ENCODE measurements around the gene IRX4.

IRX4 gene

DNA sequence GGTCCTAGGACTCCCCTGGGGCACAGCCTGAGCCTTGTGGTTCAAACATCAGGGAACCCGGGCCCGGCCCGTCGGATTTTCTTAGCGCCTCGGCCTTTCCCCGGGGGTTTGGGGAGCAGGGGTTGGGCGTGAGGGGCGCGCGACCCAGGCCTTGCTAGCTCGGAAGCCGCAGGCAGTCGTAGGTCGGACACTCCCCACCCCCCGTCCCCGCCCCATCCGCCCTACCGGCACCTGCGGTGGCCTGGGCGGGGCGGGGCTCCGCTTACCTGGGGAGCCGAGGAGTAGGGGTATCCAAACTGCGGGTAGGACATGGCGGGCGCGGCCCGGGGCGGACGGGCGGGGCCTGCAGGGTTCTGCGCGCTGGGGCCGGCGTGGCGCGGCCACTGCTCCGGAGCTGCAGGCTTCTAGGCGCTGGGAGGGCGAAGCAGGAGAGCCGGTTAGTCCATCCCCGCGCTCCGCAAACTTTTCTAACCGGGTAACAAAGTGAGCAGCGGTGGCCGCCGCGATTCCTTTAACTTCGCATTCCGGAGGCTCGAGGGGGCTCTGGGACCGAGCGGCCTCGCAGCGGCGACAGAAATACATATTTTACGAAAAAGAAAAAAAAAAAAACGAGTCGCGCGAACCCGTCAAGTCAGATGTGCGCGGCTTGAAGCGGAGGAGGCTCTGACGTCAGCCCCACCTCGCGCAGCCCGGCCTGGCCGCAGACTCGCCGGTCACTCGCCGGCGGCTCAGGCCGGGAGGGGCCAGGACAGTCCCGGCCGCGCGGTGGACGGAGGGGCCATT is at the start of gene IRX4:
IRX4 (minus strand) TSS at position 589 of the 783 bp plus-strand sequence; CDS start at position 311, 278 bp downstream.
- H3K4me3 ChIP-seq (ENCODE audit: low read length) = no peak within 1 kb of the TSS
- TF ChIP-seq, protein P1, sequence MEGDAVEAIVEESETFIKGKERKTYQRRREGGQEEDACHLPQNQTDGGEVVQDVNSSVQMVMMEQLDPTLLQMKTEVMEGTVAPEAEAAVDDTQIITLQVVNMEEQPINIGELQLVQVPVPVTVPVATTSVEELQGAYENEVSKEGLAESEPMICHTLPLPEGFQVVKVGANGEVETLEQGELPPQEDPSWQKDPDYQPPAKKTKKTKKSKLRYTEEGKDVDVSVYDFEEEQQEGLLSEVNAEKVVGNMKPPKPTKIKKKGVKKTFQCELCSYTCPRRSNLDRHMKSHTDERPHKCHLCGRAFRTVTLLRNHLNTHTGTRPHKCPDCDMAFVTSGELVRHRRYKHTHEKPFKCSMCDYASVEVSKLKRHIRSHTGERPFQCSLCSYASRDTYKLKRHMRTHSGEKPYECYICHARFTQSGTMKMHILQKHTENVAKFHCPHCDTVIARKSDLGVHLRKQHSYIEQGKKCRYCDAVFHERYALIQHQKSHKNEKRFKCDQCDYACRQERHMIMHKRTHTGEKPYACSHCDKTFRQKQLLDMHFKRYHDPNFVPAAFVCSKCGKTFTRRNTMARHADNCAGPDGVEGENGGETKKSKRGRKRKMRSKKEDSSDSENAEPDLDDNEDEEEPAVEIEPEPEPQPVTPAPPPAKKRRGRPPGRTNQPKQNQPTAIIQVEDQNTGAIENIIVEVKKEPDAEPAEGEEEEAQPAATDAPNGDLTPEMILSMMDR (conservative IDR thresholded peaks at IDR 0.05; ENCODE audit: low read length) = no peak
- no peak for DNase-seq (ENCODE audit: low read depth)

DNA sequence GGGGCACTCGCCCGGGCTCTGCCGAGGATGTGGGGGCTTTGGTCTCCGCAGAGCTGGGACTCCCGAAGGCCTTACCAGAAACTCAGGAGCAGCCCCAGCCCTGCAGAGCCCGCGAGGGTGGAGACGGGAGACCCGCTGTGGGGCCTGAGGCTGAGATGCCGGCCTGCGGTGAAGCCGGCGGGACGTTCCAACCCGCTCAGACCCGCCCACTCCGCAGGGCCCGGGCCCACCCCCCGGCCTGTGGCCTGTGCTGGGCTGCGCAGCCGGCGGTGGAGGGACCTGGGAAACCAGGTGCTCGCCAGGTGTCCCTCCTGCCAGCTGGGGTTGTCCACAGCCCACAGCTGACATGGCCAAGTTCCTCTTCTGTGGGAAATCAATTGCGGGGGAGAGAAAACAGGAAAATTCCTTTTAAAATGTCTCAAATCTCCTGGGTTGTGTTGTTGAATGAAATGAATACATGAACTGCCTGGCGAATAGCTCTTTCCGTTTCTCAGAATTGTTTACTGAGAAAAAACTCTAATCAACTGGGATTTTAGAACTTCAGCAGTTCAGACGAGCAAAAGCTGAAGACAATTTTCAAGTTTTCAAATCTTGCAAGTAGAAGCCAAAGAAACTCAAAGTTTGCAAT is 49.0 kb upstream of the IRX4 start:
- DNase-seq (ENCODE audit: low read depth) = no peak
- H3K4me3 ChIP-seq (ENCODE audit: low read length) = no peak overlapping the region
- TF ChIP-seq, protein P1 (conservative IDR thresholded peaks at IDR 0.05; ENCODE audit: low read length) = no peak

DNA sequence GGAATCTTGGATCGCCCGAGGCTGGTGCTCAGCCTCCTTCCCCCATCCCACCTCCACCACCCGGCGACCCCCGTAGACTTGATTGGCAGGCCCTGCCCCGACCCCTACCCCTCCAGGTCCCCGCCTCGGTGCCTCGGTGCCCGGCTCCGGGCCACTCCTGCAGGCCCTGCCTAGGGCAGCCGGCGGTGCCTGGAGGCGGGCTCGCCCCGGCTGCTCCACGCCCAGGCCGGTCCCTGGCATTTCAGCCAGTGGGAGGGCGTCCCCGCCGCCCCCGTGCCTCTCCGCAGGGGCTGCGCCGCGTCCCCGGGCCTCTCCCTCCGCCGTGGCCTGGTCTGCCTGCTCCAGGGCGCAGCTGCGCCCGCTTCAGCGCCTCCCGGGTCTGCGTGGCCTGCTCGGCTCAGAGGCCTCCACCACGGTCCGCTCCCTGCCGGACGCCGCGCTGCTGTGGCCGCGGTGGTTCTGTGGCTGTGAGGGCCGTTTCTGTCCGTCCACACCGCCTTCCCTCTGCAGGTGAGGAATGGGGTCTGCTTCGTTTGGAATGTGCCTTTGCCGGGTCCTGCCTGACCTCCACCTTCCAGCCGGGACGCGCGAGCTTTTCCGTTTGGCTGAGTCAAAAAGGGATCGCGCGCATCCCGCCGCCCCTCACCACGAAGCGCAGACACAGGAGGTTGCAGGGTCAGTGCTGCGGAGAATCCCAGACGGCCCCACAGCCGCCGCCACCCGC is 48.3 kb upstream of the IRX4 start:
- DNase-seq (ENCODE audit: low read depth) = no peak
- TF ChIP-seq, protein P1 (conservative IDR thresholded peaks at IDR 0.05; ENCODE audit: low read length) = no peak
- no peak overlapping the region for H3K4me3 ChIP-seq (ENCODE audit: low read length)

DNA sequence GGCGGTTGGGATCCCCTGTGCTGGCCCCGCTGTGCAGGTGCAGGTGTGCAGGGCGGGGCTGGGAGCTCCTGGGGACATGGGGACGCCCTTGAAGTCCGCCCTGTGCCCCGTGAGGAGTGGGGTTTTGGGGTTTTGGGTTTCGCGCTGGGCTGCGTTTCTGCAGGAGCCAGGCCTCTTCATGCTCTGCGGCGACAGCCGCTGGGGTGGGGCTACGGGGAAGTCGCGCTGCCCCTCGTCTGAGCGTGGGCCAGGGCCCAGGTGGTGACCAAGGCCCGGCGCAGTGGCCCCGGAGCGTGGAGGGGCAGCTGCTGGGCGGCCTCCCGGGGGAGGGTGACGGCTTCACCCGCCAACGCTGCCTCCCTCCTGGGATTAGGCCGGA is 47.8 kb upstream of the IRX4 start:
- H3K4me3 ChIP-seq (ENCODE audit: low read length) = no peak overlapping the region
- TF ChIP-seq, protein P1 (conservative IDR thresholded peaks at IDR 0.05; ENCODE audit: low read length) = no peak
- DNase-seq (ENCODE audit: low read depth) = no peak

DNA sequence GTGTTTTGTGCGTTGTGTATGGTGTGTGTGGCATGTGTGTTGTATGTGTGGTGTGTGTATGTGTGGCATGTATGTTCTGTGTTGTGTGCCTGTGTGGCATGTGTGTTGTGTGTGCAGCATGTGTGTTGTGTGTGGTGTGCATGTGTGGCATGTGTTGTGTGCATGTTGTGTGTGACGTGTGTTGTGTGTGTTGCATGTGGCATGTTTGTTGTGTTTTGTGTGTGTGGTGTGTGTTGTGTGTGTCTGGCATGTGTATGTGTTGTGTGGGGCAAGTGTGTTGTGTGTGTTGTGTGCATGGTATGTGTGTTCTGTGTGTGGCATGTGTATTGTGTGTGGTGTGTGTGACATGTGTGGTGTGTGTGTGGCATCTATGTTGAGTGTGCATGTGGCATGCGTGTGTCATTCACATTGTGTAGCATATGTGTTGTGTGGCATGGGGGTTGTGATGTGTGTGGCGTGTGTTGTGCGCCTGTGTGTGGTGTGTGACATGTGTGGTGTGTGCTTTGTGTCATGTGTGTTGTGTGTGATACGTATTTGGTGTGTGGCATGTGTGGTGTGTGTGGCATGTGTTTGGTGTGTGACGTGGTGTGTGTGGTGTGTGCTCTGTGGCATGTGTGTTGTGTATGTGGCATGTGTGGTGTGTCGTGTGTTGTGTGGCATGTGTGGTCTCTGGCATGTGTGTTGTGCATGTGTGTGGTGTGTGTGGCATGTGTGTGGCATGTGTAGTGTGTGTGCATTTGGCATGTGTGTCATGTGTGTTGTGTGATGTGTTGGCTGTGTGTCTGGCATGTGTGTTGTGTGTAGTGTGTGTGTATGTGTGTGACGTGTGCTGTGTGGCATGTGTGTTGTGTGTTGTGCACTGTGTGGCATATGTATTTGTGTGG is 46.6 kb upstream of the IRX4 start:
- no peak overlapping the region for H3K4me3 ChIP-seq (ENCODE audit: low read length)
- TF ChIP-seq, protein P1 (conservative IDR thresholded peaks at IDR 0.05; ENCODE audit: low read length) = no peak
- no peak for DNase-seq (ENCODE audit: low read depth)

DNA sequence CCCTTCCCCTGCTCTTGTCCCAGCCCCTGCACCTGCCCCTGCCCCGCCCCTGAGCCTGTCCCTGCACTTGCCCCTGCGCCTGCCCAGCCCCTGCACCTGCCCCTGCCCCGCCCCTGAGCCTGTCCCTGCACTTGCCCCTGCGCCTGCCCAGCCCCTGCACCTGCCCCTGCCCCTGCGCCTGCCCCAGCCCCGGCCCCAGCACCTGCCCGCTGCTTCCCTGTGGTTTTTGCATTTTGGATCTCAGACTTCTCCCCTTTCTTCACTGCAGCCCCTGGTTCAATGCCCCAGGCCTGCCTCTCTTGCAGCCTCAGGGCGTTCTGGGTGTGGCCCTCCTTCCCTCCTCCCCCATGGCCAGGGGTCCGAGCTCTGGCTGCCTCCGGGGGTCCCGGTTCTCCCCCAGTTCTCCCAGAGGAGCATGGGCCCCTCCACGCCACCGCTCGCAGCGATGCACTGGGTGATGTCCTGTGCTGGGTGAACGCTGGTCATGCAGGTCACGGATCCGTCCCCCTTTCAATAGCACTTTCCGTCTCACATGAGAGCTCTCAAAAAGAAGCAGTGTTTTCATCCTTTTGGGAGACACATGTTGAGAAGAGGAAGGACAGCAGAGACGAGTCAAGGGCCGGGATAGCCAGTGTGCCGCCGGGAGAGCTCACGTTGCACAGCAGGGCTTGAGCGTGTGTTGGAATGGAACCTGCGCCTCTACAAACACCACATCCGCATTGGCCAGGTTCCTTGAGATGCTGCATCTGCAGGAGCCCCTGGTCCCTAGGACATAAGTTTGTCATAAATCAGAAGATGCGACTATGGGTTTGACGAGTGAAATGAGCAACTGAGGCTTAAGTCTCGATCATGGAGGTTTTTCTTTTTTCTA is 44.0 kb upstream of the IRX4 start:
- H3K4me3 ChIP-seq (ENCODE audit: low read length) = no peak overlapping the region
- no peak for DNase-seq (ENCODE audit: low read depth)
- TF ChIP-seq, protein P1 (conservative IDR thresholded peaks at IDR 0.05; ENCODE audit: low read length) = no peak

Measured in AG10803 (cell line).